Gastroesophageal sphincter (tissue), 4 donors: ENCODE results near the gene NEMP1. TPM values are rescaled to one million over a fixed set of nuclear protein-coding genes. Genes with fewer than 3 reads are reported as not detected.

Experiments used
- ATAC-seq: fragments of 150-250 bp; one replicate; pipeline ENCODE4 v1.9.1; 2016; ENCODE audit warnings: mild to moderate bottlenecking, moderate library complexity
- H3K27ac ChIP-seq, 4 donors: fragments of 200-600 bp; sonication (generic) in 3 of 4; 1 replicate in 3 of 4; 2 replicates in 1 of 4; pipeline ENCODE4 v1.5.1; 2016 to 2019
- H3K27me3 ChIP-seq: fragments of 200-600 bp; sonication (generic); one replicate; pipeline ENCODE4 v1.5.1; 2019
- H3K36me3 ChIP-seq, 2 donors: fragments of 200-600 bp; sonication (generic); one replicate each; pipeline ENCODE4 v1.5.1; 2019; ENCODE audit warnings: control low read depth in 1 of 2
- H3K4me1 ChIP-seq, 3 donors: fragments of 200-600 bp; sonication (generic); 1 replicate in 2 of 3; 2 replicates in 1 of 3; pipeline ENCODE4 v1.5.1; 2016 to 2019; ENCODE audit warnings: control low read depth in 2 of 3
- H3K4me3 ChIP-seq, 2 donors: fragments of 200-600 bp; sonication (generic); one replicate each; pipeline ENCODE4 v1.5.1; 2019; ENCODE audit warnings: mild to moderate bottlenecking in 1 of 2, moderate library complexity in 1 of 2
- H3K9me3 ChIP-seq, 3 donors: fragments of 200-600 bp; sonication (generic); one replicate each; pipeline ENCODE4 v1.5.1; 2017 to 2019; ENCODE audit warnings: control low read depth in 2 of 3
- CTCF ChIP-seq, 4 experiments: fragments of 200-600 bp in 2 of 4; fragments of 450-650 bp in 2 of 4; sonication (generic) in 1 of 4; IDR thresholded peaks; one replicate each; pipeline ENCODE4 v1.5.1; 2017 to 2019; ENCODE audit warnings: antibody characterized with exemption in 4 of 4, mild to moderate bottlenecking in 2 of 4, moderate library complexity in 2 of 4
- EP300 ChIP-seq: sonication (generic); formaldehyde crosslinking; IDR thresholded peaks from one replicate; pipeline ENCODE4 v1.6.1; 2017; ENCODE audit warnings: antibody characterized with exemption, mild to moderate bottlenecking
- POLR2A ChIP-seq, 2 donors: fragments of 450-650 bp; IDR thresholded peaks; one replicate each; pipeline ENCODE4 v1.6.1; 2017; ENCODE audit warnings: antibody characterized with exemption in 2 of 2, mild to moderate bottlenecking in 2 of 2, moderate library complexity in 1 of 2
- POLR2AphosphoS5 ChIP-seq: sonication (generic); formaldehyde crosslinking; IDR thresholded peaks from one replicate; pipeline ENCODE4 v1.6.1; 2017; ENCODE audit warnings: antibody characterized with exemption
- WGBS, 2 donors: methylation state at CpG; one replicate each; pipeline ENCODE4 v1.1.5; 2018; ENCODE audit warnings: low coverage in 1 of 2; 5-methylcytosine and 5-hydroxymethylcytosine counted together
- total RNA-seq, 4 donors: library from RNA; depleted of rRNA; stranded (reverse); fragments of >200 nt; gene quantifications; one replicate each; pipeline ENCODE4 v1.1.0, GENCODE V29; 2016

Gene NEMP1
- total RNA-seq, 4 donors from 2014 or later, result 11.8 to 14.9 (median 12.7) TPM

- peaks cover 0 to 82% of the 10 kb centered on the region in 2 donors for H3K36me3 ChIP-seq
- no peak for ATAC-seq
- TF ChIP-seq POLR2AphosphoS5, result no peak
- TF ChIP-seq CTCF (IDR thresholded peaks at IDR 0.05), result no peak
- TF ChIP-seq POLR2A (IDR thresholded peaks at IDR 0.05), result no peak
- no peak for TF ChIP-seq EP300
- H3K4me3 ChIP-seq, result no peak overlapping the region
- 100% methylated on average over 1 of the region's 14 CpGs; no CpG with 5 or more reads in 1 of the 2 donors for WGBS, 2 donors
- H3K27ac ChIP-seq, result peak overlapping the region in 1 of 4 donors; percentile 29
- no peaks in the 10 kb centered on the region for H3K27me3 ChIP-seq
- H3K9me3 ChIP-seq, result no peaks in the 10 kb centered on the region
- peaks cover 0 to 52% (median 21%) of the 10 kb centered on the region in 3 donors for H3K4me1 ChIP-seq
Observed at GRCh38 chr12:57105011-57105753, 26.6 kb upstream of the NEMP1 start.

GRCh38 chr12:57104292-57104910 is 25.8 kb upstream of the NEMP1 start:
- no CpG with 5 or more reads among the region's 12 CpGs for WGBS, 2 donors
- no peak overlapping the region for H3K27ac ChIP-seq

GRCh38 chr12:57103856-57104255 is 25.3 kb upstream of the NEMP1 start:
- no peak for ATAC-seq
- no peaks in the 10 kb centered on the region for H3K27me3 ChIP-seq
- H3K27ac ChIP-seq, result no peak overlapping the region
- H3K9me3 ChIP-seq, result no peaks in the 10 kb centered on the region
- TF ChIP-seq POLR2A (IDR thresholded peaks at IDR 0.05) (no peak), POLR2AphosphoS5 (no peak), EP300 (no peak), CTCF (IDR thresholded peaks at IDR 0.05) (no peak)
- H3K4me1 ChIP-seq, result peaks cover 0 to 39% (median 10%) of the 10 kb centered on the region in 3 donors
- 82 to 84% methylated on average over 6 to 7 of the region's 7 CpGs for WGBS, 2 donors
- H3K36me3 ChIP-seq, result peaks cover 0 to 96% of the 10 kb centered on the region in 2 donors
- no peak overlapping the region for H3K4me3 ChIP-seq

More at GRCh38 chr12:57104292-57104910, 25.8 kb upstream of the NEMP1 start:
- H3K36me3 ChIP-seq, result peaks cover 0 to 90% of the 10 kb centered on the region in 2 donors
- no peak for ATAC-seq
- no peaks in the 10 kb centered on the region for H3K9me3 ChIP-seq
- H3K4me1 ChIP-seq, result peaks cover 0 to 45% (median 16%) of the 10 kb centered on the region in 3 donors
- TF ChIP-seq POLR2A (IDR thresholded peaks at IDR 0.05), result no peak
- TF ChIP-seq EP300, result no peak
- no peak for TF ChIP-seq CTCF (IDR thresholded peaks at IDR 0.05)
- TF ChIP-seq POLR2AphosphoS5, result no peak
- no peak overlapping the region for H3K4me3 ChIP-seq
- H3K27me3 ChIP-seq, result no peaks in the 10 kb centered on the region

- TF ChIP-seq EP300 (no peak), CTCF (IDR thresholded peaks at IDR 0.05) (no peak), POLR2AphosphoS5 (peak; percentile 41)
- H3K9me3 ChIP-seq, result no peaks in the 10 kb centered on the region
- ATAC-seq, result no peak
- H3K36me3 ChIP-seq, result peaks cover 0 to 97% of the 10 kb centered on the region in 2 donors
- H3K27me3 ChIP-seq, result no peaks in the 10 kb centered on the region
- H3K4me1 ChIP-seq, result peaks cover 0 to 22% (median 0%) of the 10 kb centered on the region in 3 donors
- WGBS, 2 donors, result 76% methylated on average over 7 of the region's 15 CpGs; no CpG with 5 or more reads in 1 of the 2 donors
- peak overlapping the region in 3 of 4 donors; percentile 23 to 45 (median 42) for H3K27ac ChIP-seq
- no peak overlapping the region for H3K4me3 ChIP-seq
Observed at GRCh38 chr12:57101892-57102695, 23.5 kb upstream of the NEMP1 start.
